HEK293T (cell line): ENCODE results near the gene KCNQ1.

Experiments
- CTCF ChIA-PET: fragments of 350-600 bp; formaldehyde crosslinking; extraction: SDS; loops from one replicate; lab custom pipeline; 2021; ENCODE audit warnings: antibody characterized with exemption, inconsistent platforms; lab: Yijun Ruan, JAX
- POLR2A ChIA-PET: fragments of 350-600 bp; formaldehyde crosslinking; extraction: SDS; loops from one replicate; lab custom pipeline; 2020; ENCODE audit warnings: antibody characterized with exemption, inconsistent platforms; lab: Yijun Ruan, JAX
- DNase-seq: peaks from one replicate; pipeline ENCODE4 v3.0.0; 2012; ENCODE audit warnings: mixed read lengths; ENCODE audit errors: extremely low spot score
- ARNT ChIP-seq: fragments of 450-650 bp; IDR thresholded peaks from 2 replicates; pipeline ENCODE4 v1.6.1; 2017; ENCODE audit warnings: mild to moderate bottlenecking
- BHLHE40 ChIP-seq: fragments of 450-650 bp; IDR thresholded peaks from 2 replicates; pipeline ENCODE4 v1.6.1; 2016; ENCODE audit warnings: mild to moderate bottlenecking, moderate library complexity, borderline replicate concordance
- CTBP1 ChIP-seq: fragments of 450-650 bp; IDR thresholded peaks from 2 replicates; pipeline ENCODE4 v1.6.1; 2016; ENCODE audit warnings: borderline replicate concordance
- ELF4 ChIP-seq: fragments of 450-650 bp; IDR thresholded peaks from 2 replicates; pipeline ENCODE4 v1.6.1; 2017; ENCODE audit warnings: antibody characterized with exemption
- FOXA1 ChIP-seq: fragments of 450-650 bp; IDR thresholded peaks from 2 replicates; pipeline ENCODE4 v1.6.1; 2016; ENCODE audit warnings: mild to moderate bottlenecking
- FOXK2 ChIP-seq: fragments of 450-650 bp; IDR thresholded peaks from 2 replicates; pipeline ENCODE4 v1.6.1; 2016; ENCODE audit warnings: mild to moderate bottlenecking
- FOXM1 ChIP-seq: fragments of 450-650 bp; IDR thresholded peaks from 2 replicates; pipeline ENCODE4 v1.6.1; 2017; ENCODE audit warnings: mild to moderate bottlenecking, borderline replicate concordance
- HDGF ChIP-seq: fragments of 450-650 bp; IDR thresholded peaks from 2 replicates; pipeline ENCODE4 v1.6.1; 2017; ENCODE audit warnings: antibody characterized with exemption, borderline replicate concordance
- L3MBTL2 ChIP-seq: fragments of 450-650 bp; conservative IDR thresholded peaks from 2 replicates; pipeline ENCODE4 v1.6.1; 2016; ENCODE audit warnings: mild to moderate bottlenecking
- LEF1 ChIP-seq: fragments of 450-650 bp; IDR thresholded peaks from 2 replicates; pipeline ENCODE4 v1.6.1; 2017; ENCODE audit warnings: mild to moderate bottlenecking, borderline replicate concordance
- NFRKB ChIP-seq: fragments of 450-650 bp; IDR thresholded peaks from 2 replicates; pipeline ENCODE4 v1.6.1; 2016; ENCODE audit warnings: mild to moderate bottlenecking, moderate library complexity
- PKNOX1 ChIP-seq: fragments of 450-650 bp; IDR thresholded peaks from 2 replicates; pipeline ENCODE4 v1.6.1; 2016
- SP1 ChIP-seq: fragments of 450-650 bp; IDR thresholded peaks from 2 replicates; pipeline ENCODE4 v1.6.1; 2017
- SUZ12 ChIP-seq: fragments of 450-650 bp; IDR thresholded peaks from 2 replicates; pipeline ENCODE4 v1.6.1; 2016; ENCODE audit warnings: mild to moderate bottlenecking
- TARDBP ChIP-seq: fragments of 450-650 bp; IDR thresholded peaks from 2 replicates; pipeline ENCODE4 v1.6.1; 2016
- ZNF384 ChIP-seq: fragments of 450-650 bp; IDR thresholded peaks from 2 replicates; pipeline ENCODE4 v1.6.1; 2016

KCNQ1 gene

GRCh38 chr11:2660357-2660939, 215.6 kb downstream of the KCNQ1 start:
- DNase-seq = no peak
- CTCF ChIA-PET = no interaction called here
- TF ChIP-seq LEF1 = no peak
- no peak for TF ChIP-seq ELF4
- TF ChIP-seq SP1 = no peak
- TF ChIP-seq BHLHE40 = no peak
- no peak for TF ChIP-seq FOXM1
- POLR2A ChIA-PET = no interaction called here

- TF ChIP-seq TARDBP (no peak), ZNF384 (no peak), CTBP1 (no peak), SP1 (no peak), FOXA1 (no peak), HDGF (no peak), NFRKB (no peak), LEF1 (no peak), FOXK2 (no peak), PKNOX1 (no peak), ELF4 (no peak), FOXM1 (no peak), BHLHE40 (no peak), L3MBTL2 (no peak), ARNT (no peak), SUZ12 (no peak)
- ChIA-PET POLR2A (no interaction called here), CTCF (no interaction called here)
- no peak for DNase-seq
Measured at GRCh38 chr11:2661173-2662023, 216.6 kb downstream of the KCNQ1 start.

- no peak for DNase-seq
- no peak for TF ChIP-seq FOXM1
- no peak for TF ChIP-seq ARNT
- TF ChIP-seq ZNF384 = no peak
- TF ChIP-seq SUZ12 = no peak
- no peak for TF ChIP-seq FOXA1
- no peak for TF ChIP-seq BHLHE40
- TF ChIP-seq SP1 = no peak
- TF ChIP-seq HDGF = no peak
- no peak for TF ChIP-seq CTBP1
- no peak for TF ChIP-seq PKNOX1
- ChIA-PET CTCF (no interaction called here), POLR2A (no interaction called here)
Measured at GRCh38 chr11:2662024-2662312, 217.2 kb downstream of the KCNQ1 start.

GRCh38 chr11:2662430-2663299, 217.9 kb downstream of the KCNQ1 start:
- ChIA-PET CTCF (no interaction called here), POLR2A (no interaction called here)
- TF ChIP-seq FOXK2 = no peak
- DNase-seq = no peak

- DNase-seq = no peak
- TF ChIP-seq NFRKB (no peak), FOXM1 (no peak), CTBP1 (no peak), PKNOX1 (no peak), SP1 (no peak), BHLHE40 (no peak), L3MBTL2 (no peak), ELF4 (no peak), ZNF384 (no peak), LEF1 (no peak), FOXA1 (no peak), TARDBP (no peak), FOXK2 (no peak), SUZ12 (no peak), HDGF (no peak), ARNT (no peak)
- POLR2A ChIA-PET = no interaction called here
- CTCF ChIA-PET = no interaction called here
Measured at GRCh38 chr11:2663506-2663905, 218.7 kb downstream of the KCNQ1 start.

GRCh38 chr11:2663915-2664314, 219.1 kb downstream of the KCNQ1 start:
- ChIA-PET POLR2A (no interaction called here), CTCF (no interaction called here)
- DNase-seq = no peak
- TF ChIP-seq ARNT = no peak
- no peak for TF ChIP-seq BHLHE40
- no peak for TF ChIP-seq NFRKB
- TF ChIP-seq HDGF = no peak
- TF ChIP-seq PKNOX1 = no peak
- TF ChIP-seq CTBP1 = no peak
- no peak for TF ChIP-seq TARDBP
- TF ChIP-seq FOXK2 = no peak
- TF ChIP-seq SP1 = no peak
- no peak for TF ChIP-seq FOXA1
- TF ChIP-seq LEF1 = no peak
- TF ChIP-seq L3MBTL2 = no peak
- no peak for TF ChIP-seq FOXM1
